SJSA1 (cell line): ENCODE results near the gene MYH10. TPM values are rescaled to one million over a fixed set of nuclear protein-coding genes. Genes with fewer than 3 reads are reported as not detected.
A peak's percentile ranks its signal among the peaks of the same experiment; 100 is the strongest.

Source experiments
- DNase-seq, 2 experiments: peaks; one replicate each; pipeline ENCODE4 v3.0.0-alpha.2; 2015 to 2020; ENCODE audit warnings: low spot score in 2 of 2, low read depth in 1 of 2
- H3K27ac ChIP-seq: fragments of 250-450 bp; sonication (Bioruptor Pico); 2 replicates; pipeline ENCODE4 v1.5.1; 2020; ENCODE audit warnings: mild to moderate bottlenecking, moderate library complexity
- H3K27me3 ChIP-seq: fragments of 250-450 bp; sonication (Bioruptor Pico); replicated peaks from 2 replicates; pipeline ENCODE4 v1.5.1; 2020; ENCODE audit warnings: mild to moderate bottlenecking, moderate library complexity
- H3K36me3 ChIP-seq: fragments of 250-450 bp; sonication (Bioruptor Pico); 2 replicates; pipeline ENCODE4 v1.5.1; 2020; ENCODE audit warnings: mild to moderate bottlenecking
- H3K4me1 ChIP-seq: fragments of 250-450 bp; sonication (Bioruptor Pico); replicated peaks from 2 replicates; pipeline ENCODE4 v1.6.1; 2021; ENCODE audit warnings: mild to moderate bottlenecking
- H3K4me3 ChIP-seq: fragments of 250-450 bp; sonication (Bioruptor Pico); 2 replicates; pipeline ENCODE4 v1.5.1; 2020; ENCODE audit warnings: mild to moderate bottlenecking
- H3K9me3 ChIP-seq: fragments of 250-450 bp; sonication (Bioruptor Pico); replicated peaks from 2 replicates; pipeline ENCODE4 v1.5.1; 2020; ENCODE audit warnings: mild to moderate bottlenecking
- total RNA-seq: library from RNA; depleted of rRNA; stranded (reverse); fragments of >200 nt; shearing (Covaris generic); gene quantifications from 2 replicates; pipeline ENCODE4 v1.2.3, GENCODE V29; 2014

MYH10 gene
- total RNA-seq, 1 experiment from 2014 or later: 122 TPM

- H3K4me1 ChIP-seq: peaks cover 9% of the 10 kb centered on the region
- peak overlapping the region; percentile 84 for H3K4me3 ChIP-seq
- H3K36me3 ChIP-seq: 0 out of 2 replicates have a peak, but pooled peaks cover 3% of the 10 kb centered on the region
- no peaks in the 10 kb centered on the region for H3K9me3 ChIP-seq
- peak overlapping the region; percentile 58 for H3K27ac ChIP-seq
- no peaks in the 10 kb centered on the region for H3K27me3 ChIP-seq
- no peak for DNase-seq
Observed at GRCh38 chr17:8631554-8631877, 991 bp upstream of the MYH10 start.

- DNase-seq: peak; percentile 97 to 99
- no peaks in the 10 kb centered on the region for H3K27me3 ChIP-seq
- no peaks in the 10 kb centered on the region for H3K9me3 ChIP-seq
- peak overlapping the region; percentile 84 for H3K4me3 ChIP-seq
- H3K4me1 ChIP-seq: peaks cover 9% of the 10 kb centered on the region
- peak overlapping the region; percentile 58 for H3K27ac ChIP-seq
- H3K36me3 ChIP-seq: 0 out of 2 replicates have a peak, but pooled peaks cover 3% of the 10 kb centered on the region
Observed at GRCh38 chr17:8630802-8631553, 453 bp upstream of the MYH10 start.

DNA sequence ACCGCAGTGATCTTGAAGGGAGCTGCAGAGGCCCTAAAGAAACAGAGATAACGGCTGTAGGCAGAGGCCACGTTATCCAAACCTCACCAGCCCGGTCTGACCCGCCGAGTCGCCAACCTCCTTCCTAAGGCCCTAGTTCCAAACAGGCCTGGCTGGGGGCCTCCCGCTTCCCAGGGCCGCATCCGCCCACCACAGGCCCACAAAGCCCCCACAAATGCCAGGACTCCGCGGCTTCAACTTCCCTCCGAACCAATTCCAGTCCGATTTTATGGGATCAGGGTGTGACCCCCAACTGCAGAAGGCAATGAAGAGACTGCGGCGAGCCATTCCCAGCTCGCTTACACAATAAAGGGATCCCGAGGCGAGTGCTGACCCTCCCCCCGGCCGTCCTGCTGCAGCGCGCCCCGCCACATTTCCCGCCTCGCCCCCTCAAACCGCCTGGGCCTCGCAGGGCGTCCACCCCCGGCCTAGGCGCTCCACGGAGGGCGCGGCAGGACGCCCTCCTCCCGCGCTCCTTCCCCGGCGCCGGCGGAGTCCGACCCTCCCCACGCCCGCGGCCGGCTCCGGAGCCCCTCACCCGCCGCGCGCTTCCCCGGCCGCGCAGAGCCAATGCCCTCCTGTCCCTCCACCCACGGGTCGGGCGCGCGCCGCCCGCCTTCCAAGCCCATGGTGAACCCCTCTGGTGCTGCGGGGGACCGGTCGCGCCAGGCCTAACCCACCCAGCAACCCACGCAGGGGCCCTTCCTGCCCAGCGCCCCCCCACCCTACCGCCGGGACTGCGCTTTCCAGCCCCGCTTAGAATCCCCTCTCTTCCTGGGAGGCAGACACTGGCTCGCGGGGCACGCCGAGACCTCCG lies 926 bp downstream of the MYH10 start:
- H3K36me3 ChIP-seq: peaks cover 3% of the 10 kb centered on the region; the same call in 1 of the 2 replicates
- no peaks in the 10 kb centered on the region for H3K27me3 ChIP-seq
- DNase-seq: no peak
- peak overlapping the region; percentile 84 for H3K4me3 ChIP-seq
- no peaks in the 10 kb centered on the region for H3K9me3 ChIP-seq
- H3K27ac ChIP-seq: peak overlapping the region; percentile 42
- peaks cover 13% of the 10 kb centered on the region for H3K4me1 ChIP-seq

DNA sequence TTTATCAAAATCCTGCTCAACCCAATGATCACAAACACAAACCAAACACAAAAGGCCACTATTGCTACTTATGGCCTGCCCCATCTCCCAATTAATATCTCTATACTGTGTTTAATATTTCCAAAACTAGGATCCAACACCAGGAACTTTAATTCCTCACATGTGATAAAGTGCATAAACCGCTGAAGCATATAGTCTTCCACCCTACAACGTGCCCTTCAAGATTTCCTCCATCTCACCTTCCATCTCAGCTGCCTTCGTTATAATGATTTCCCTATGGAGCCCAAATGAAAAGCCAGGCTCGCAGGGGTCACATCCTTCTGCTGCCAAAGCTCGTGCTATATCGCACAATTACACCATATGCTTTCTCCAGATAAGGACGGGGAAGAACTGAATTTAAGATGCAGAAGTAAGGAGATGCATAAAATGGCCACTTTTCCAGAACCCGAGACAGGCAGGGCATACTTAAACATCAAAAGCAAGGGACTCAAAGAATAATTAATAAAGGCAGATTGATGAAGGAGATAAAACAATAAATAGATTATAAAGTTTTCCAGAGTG lies 1.8 kb downstream of the MYH10 start:
- Histone ChIP-seq H3K9me3 (no peaks in the 10 kb centered on the region), H3K27ac (no peak overlapping the region), H3K4me3 (peak overlapping the region; percentile 84), H3K4me1 (peaks cover 22% of the 10 kb centered on the region), H3K27me3 (no peaks in the 10 kb centered on the region), H3K36me3 (peaks cover 3% of the 10 kb centered on the region; the same call in 1 of the 2 replicates)
- DNase-seq: no peak

GRCh38 chr17:8628172-8628571 lies 2.4 kb downstream of the MYH10 start:
- DNase-seq: no peak
- peaks cover 3% of the 10 kb centered on the region for H3K36me3 ChIP-seq
- H3K27ac ChIP-seq: no peak overlapping the region

DNA sequence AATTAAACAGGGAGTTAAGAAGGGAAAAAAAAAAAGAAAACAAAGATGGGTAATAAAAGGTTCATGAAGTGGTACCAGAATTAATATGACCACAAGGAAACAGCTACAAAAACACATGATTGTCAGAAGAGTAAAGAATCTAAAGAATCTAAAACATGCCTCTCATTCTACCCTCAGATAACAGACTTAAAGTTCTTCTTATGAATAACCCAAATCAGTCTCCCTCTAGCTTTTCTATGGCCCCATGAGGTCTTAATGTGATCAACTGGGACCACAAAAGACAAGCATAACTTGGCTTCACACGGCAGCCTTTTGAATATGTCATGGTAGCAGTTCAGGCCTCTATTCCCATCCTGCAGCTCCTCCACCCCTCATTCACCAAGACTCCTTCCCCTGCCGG lies 6.9 kb downstream of the MYH10 start:
- H3K9me3 ChIP-seq: no peaks in the 10 kb centered on the region
- peak; percentile 48 to 76 for DNase-seq
- no peak overlapping the region for H3K4me3 ChIP-seq
- H3K27me3 ChIP-seq: no peaks in the 10 kb centered on the region
- peaks cover 44% of the 10 kb centered on the region for H3K36me3 ChIP-seq
- peak overlapping the region; percentile 44 for H3K27ac ChIP-seq
- peaks cover 29% of the 10 kb centered on the region for H3K4me1 ChIP-seq

More at GRCh38 chr17:8628172-8628571, 2.4 kb downstream of the MYH10 start:
- no peaks in the 10 kb centered on the region for H3K27me3 ChIP-seq
- no peak overlapping the region for H3K4me3 ChIP-seq
- H3K9me3 ChIP-seq: no peaks in the 10 kb centered on the region
- peaks cover 25% of the 10 kb centered on the region for H3K4me1 ChIP-seq

DNA sequence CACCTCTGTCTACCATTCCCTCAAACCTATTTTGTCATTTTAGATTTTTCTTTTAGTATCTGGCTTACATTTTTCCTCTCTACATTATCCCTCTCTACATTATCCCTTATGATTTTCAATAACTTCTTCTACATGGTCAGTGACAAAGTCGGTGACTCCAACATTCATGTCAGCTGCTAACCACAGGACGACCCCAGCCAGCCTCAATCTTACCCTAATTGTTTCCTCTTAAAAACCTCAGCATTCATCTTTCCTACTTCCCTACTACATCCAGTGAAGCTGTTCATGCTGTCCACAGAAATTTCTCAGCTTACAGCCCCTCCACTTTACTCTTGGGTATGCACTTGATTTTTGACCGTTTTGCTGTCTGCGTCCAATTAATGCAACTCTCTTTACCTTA lies 8.3 kb downstream of the MYH10 start:
- Histone ChIP-seq H3K27ac (no peak overlapping the region), H3K4me1 (peaks cover 25% of the 10 kb centered on the region), H3K36me3 (peaks cover 50% of the 10 kb centered on the region), H3K27me3 (no peaks in the 10 kb centered on the region), H3K9me3 (no peaks in the 10 kb centered on the region), H3K4me3 (no peak overlapping the region)
- no peak for DNase-seq

DNA sequence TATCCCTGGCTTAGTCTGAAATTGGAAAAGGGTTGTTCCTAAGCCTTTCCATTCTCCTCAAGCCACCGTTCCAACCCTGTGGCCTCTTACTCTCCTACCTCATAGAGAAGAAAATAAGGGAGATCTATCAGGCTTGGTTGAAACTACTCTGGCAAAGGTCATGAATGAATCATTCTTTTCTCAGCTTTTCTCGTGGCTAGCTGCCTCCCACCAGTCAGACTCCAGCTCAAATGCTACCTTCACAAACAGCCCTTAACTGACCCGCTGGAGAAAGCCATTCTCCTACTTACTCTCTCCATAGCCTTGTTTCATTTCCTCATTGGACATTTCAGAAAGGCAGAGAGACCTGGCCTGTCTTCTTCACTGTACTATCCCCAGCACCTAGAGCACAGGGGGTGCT lies 8.9 kb downstream of the MYH10 start:
- H3K36me3 ChIP-seq: peaks cover 51% of the 10 kb centered on the region
- DNase-seq: no peak
- peaks cover 25% of the 10 kb centered on the region for H3K4me1 ChIP-seq
- no peaks in the 10 kb centered on the region for H3K9me3 ChIP-seq
- no peak overlapping the region for H3K27ac ChIP-seq
- H3K27me3 ChIP-seq: no peaks in the 10 kb centered on the region
- no peak overlapping the region for H3K4me3 ChIP-seq

DNA sequence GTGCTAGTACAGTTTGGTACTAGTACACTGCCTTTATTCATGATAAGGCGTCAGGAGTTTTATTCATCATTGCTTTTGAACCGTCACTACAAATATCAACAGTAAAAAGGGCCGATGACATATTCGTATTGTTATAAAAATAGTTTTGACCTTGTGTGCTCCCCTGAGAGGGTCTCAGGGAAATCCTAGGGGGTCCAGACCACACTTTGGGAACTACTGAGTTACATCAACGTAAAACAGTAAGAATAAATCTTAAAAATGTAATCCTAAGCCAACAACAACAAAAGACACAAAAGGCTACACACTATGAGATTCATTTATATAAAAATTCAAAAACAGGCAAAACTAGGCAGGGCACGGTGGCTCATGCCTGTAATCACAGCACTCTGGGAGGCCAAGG lies 11.2 kb downstream of the MYH10 start:
- peaks cover 51% of the 10 kb centered on the region for H3K36me3 ChIP-seq
- no peaks in the 10 kb centered on the region for H3K27me3 ChIP-seq
- H3K9me3 ChIP-seq: no peaks in the 10 kb centered on the region
- peaks cover 24% of the 10 kb centered on the region for H3K4me1 ChIP-seq
- no peak overlapping the region for H3K27ac ChIP-seq
- DNase-seq: no peak
- H3K4me3 ChIP-seq: no peak overlapping the region

- no peak for DNase-seq
- no peak overlapping the region for H3K4me3 ChIP-seq
- no peaks in the 10 kb centered on the region for H3K9me3 ChIP-seq
- H3K36me3 ChIP-seq: peaks cover 51% of the 10 kb centered on the region
- peaks cover 23% of the 10 kb centered on the region for H3K4me1 ChIP-seq
- H3K27ac ChIP-seq: no peak overlapping the region
- H3K27me3 ChIP-seq: no peaks in the 10 kb centered on the region
Observed at GRCh38 chr17:8618825-8619224, 11.7 kb downstream of the MYH10 start.

DNA sequence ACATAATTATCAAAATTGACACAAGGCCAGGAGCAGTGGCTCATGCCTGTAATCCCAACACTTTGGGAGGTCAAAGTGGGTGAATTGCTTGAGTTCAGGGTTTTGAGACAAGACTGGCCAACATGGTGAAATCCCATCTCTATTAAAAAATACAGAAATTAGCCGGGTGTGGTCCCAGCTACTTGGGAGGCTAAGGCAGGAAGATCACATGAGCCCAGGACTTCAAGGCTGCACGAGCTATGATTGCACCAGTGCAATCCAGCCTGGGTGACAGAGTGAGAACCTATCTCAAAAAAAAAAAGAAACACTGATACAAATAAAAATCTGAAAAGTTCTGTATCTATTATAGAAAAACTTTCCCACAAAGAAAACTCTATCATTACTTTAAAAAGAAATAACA lies 15.5 kb downstream of the MYH10 start:
- H3K27me3 ChIP-seq: no peaks in the 10 kb centered on the region
- no peak overlapping the region for H3K4me3 ChIP-seq
- no peak for DNase-seq
- H3K4me1 ChIP-seq: peaks cover 44% of the 10 kb centered on the region
- H3K36me3 ChIP-seq: peaks cover 19% of the 10 kb centered on the region
- no peak overlapping the region for H3K27ac ChIP-seq
- no peaks in the 10 kb centered on the region for H3K9me3 ChIP-seq

- Histone ChIP-seq H3K27ac (peak overlapping the region; percentile 65), H3K4me3 (peak overlapping the region; percentile 27), H3K9me3 (no peaks in the 10 kb centered on the region), H3K4me1 (peaks cover 66% of the 10 kb centered on the region), H3K36me3 (no peaks in the 10 kb centered on the region), H3K27me3 (no peaks in the 10 kb centered on the region)
- peak in 1 of 2 experiments; percentile 69 for DNase-seq
Observed at GRCh38 chr17:8611619-8612298, 18.8 kb downstream of the MYH10 start.

DNA sequence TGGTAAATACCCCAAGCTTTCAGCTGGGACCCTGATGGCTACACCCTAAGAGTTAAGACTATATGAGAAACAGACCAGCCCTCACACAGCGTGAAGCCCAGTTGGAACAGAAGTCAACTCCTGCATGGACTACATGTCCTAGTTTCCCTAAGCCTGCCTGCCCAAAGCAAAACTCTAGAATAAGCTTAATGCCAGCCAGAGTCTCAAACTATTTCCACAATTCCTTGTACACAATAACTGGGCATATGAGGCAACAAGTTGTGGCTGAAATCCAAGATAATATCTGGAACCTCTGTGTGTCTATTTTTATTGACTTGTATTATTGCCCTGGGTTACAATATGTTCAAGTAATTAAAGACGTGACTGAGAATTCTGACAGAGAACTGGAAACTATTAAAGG lies 19.4 kb downstream of the MYH10 start:
- no peak for DNase-seq
- Histone ChIP-seq H3K27ac (peak overlapping the region; percentile 65), H3K4me1 (peaks cover 72% of the 10 kb centered on the region), H3K9me3 (no peaks in the 10 kb centered on the region), H3K27me3 (no peaks in the 10 kb centered on the region), H3K36me3 (no peaks in the 10 kb centered on the region), H3K4me3 (peak overlapping the region; percentile 27)
